ENCODE data around the gene MEPCE. TPM values are rescaled to one million over a fixed set of nuclear protein-coding genes. Genes with fewer than 3 reads are reported as not detected.

MEPCE gene
- total and polyA plus RNA-seq, 2 experiments from 2014 or later: 10.0 to 32.6 TPM

- TF ChIP-seq CTCF (conservative IDR thresholded peaks at IDR 0.05; ENCODE audit: low read depth in 2 of 2): no peak
- TF ChIP-seq ZNF114 (CRISPR knock-in tag; IDR thresholded peaks at IDR 0.05): no peak
- no peak for TF ChIP-seq STAT1 (IDR thresholded peaks at IDR 0.05; ENCODE audit: unreplicated experiment)
- TF ChIP-seq ZNF331 (CRISPR knock-in tag; IDR thresholded peaks at IDR 0.05; ENCODE audit: low read depth): no peak
- TF ChIP-seq EZH2phosphoT487 (IDR thresholded peaks at IDR 0.05; ENCODE audit: unreplicated experiment): no peak
- TF ChIP-seq REST (IDR thresholded peaks at IDR 0.05; ENCODE audit: unreplicated experiment): no peak
Observed at GRCh38 chr7:100400041-100400440, 29.6 kb upstream of the MEPCE start (continued).

DNA sequence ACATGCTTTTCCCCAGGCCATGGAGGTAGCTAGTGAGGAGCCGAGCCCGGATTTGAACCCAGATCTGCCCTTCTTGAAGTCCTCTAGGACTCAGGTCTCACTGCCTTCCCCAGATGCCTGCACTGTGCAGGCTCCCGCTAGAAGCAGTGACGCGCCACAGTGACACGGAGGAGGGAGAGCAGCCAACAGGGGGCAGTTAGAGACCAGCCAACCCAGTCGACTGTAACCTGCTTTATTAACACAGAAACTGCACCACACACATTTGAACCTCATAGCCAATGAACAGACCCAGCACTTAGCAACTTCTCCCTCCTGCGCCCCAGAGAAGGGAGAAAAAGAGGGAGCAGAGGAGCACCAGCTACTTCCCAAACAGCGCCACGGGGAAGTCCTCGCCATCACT, 29.0 kb upstream of the MEPCE start:
- H3K4me3 ChIP-seq: no peak overlapping the region

More for the DNA sequence above, 29.0 kb upstream of the MEPCE start:
- 0 out of 2 replicates have a peak overlapping the region, but pooled peaks have one; percentile 20 for H3K4me2 ChIP-seq
- H3K4me3 Mint-ChIP-seq: no peak overlapping the region
- TF ChIP-seq STAT1 (IDR thresholded peaks at IDR 0.05; ENCODE audit: unreplicated experiment) (no peak), CTCF (conservative IDR thresholded peaks at IDR 0.05; ENCODE audit: low read depth in 2 of 2) (peak; percentile 58 to 83), CREB1 (CRISPR knock-in tag; IDR thresholded peaks at IDR 0.05; ENCODE audit: low read depth) (peak; percentile 79), EZH2phosphoT487 (IDR thresholded peaks at IDR 0.05; ENCODE audit: unreplicated experiment) (no peak), JUNB (IDR thresholded peaks at IDR 0.05; ENCODE audit: unreplicated experiment) (no peak), POLR2AphosphoS5 (IDR thresholded peaks at IDR 0.05; ENCODE audit: low read depth) (no peak)
- TF ChIP-seq, protein P1, sequence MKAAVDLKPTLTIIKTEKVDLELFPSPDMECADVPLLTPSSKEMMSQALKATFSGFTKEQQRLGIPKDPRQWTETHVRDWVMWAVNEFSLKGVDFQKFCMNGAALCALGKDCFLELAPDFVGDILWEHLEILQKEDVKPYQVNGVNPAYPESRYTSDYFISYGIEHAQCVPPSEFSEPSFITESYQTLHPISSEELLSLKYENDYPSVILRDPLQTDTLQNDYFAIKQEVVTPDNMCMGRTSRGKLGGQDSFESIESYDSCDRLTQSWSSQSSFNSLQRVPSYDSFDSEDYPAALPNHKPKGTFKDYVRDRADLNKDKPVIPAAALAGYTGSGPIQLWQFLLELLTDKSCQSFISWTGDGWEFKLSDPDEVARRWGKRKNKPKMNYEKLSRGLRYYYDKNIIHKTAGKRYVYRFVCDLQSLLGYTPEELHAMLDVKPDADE (IDR thresholded peaks at IDR 0.05): no peak
- peaks cover 19% of the 10 kb centered on the region for H3K4me1 Mint-ChIP-seq
- 0 out of 2 replicates have a peak, but pooled peaks cover 8% of the 10 kb centered on the region for H3K27me3 ChIP-seq (ENCODE audit: insufficient read depth)
- no peak overlapping the region for H3K27ac ChIP-seq (ENCODE audit: low read depth)
- no peaks in the 10 kb centered on the region for H3K79me2 ChIP-seq (replicated peaks; ENCODE audit: insufficient read depth)
- H3K27me3 Mint-ChIP-seq (ENCODE audit: insufficient read depth, low read depth, poor library complexity): peaks cover 10% of the 10 kb centered on the region
- DNase-seq (ENCODE audit: low spot score): peak; percentile 72
- H2AFZ ChIP-seq: peak overlapping the region; percentile 83
- H3K9me2 ChIP-seq (ENCODE audit: insufficient read depth): no peaks in the 10 kb centered on the region
- no peaks in the 10 kb centered on the region; the same call in 1 of the 2 replicates for H4K20me1 ChIP-seq (replicated peaks; ENCODE audit: insufficient read depth)
- H3F3A ChIP-seq (replicated peaks; ENCODE audit: low read depth): no peaks in the 10 kb centered on the region
- H3K9me3 Mint-ChIP-seq: no peaks in the 10 kb centered on the region
- no peak overlapping the region for H3K27ac Mint-ChIP-seq
- no peaks in the 10 kb centered on the region for H3K36me3 Mint-ChIP-seq (ENCODE audit: low read depth)
- ATAC-seq: peak; percentile 86
- no peaks in the 10 kb centered on the region for H3K36me3 ChIP-seq (ENCODE audit: insufficient read depth)
- peaks cover 10% of the 10 kb centered on the region for H3K4me1 ChIP-seq (ENCODE audit: insufficient read depth)

Data from GM23338 (cell line).